ENCODE data around the gene HELZ.

DNA sequence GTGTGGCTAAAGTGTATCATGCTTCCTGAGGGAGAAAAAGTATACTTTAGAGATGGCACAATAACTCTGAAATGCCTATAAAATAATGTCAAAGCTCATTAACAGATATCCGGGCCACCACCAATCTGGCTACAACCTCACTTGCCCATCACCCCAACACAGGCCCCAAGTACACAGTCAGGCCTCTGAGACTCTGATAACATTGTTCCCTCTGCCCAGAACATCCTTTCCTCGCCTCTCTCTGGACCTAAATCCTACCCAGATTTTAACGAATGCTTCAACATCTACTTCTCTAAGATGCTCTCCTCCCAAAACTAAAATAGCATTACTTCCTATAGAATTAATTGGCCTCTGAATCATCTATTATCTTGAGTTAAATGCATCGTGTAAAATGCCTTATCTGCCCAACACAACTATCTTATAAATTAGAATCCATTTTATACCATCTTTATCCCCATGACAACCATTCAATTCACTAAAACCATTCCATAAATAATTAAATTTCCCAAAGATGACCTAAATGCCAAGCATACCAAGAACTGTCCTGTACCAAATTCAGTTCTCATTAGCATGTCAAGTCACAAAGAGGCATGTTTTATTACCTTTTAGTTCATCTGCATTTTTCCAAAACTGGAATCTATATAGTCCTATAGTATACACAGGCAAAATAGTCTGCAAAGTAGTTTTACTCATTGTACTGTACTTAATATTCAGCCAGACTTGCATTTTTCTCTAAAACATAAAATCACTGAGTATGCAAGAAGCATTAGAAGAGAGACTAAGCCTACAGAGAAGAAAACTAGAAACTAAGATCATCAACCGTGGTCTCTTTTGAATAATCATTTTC lies 15.7 kb downstream of the HELZ start:
- TF ChIP-seq, protein P1, sequence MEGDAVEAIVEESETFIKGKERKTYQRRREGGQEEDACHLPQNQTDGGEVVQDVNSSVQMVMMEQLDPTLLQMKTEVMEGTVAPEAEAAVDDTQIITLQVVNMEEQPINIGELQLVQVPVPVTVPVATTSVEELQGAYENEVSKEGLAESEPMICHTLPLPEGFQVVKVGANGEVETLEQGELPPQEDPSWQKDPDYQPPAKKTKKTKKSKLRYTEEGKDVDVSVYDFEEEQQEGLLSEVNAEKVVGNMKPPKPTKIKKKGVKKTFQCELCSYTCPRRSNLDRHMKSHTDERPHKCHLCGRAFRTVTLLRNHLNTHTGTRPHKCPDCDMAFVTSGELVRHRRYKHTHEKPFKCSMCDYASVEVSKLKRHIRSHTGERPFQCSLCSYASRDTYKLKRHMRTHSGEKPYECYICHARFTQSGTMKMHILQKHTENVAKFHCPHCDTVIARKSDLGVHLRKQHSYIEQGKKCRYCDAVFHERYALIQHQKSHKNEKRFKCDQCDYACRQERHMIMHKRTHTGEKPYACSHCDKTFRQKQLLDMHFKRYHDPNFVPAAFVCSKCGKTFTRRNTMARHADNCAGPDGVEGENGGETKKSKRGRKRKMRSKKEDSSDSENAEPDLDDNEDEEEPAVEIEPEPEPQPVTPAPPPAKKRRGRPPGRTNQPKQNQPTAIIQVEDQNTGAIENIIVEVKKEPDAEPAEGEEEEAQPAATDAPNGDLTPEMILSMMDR (IDR thresholded peaks at IDR 0.05 in 8 of 11, conservative IDR thresholded peaks at IDR 0.05 in 3 of 11): no peak
- TF ChIP-seq POLR2A (IDR thresholded peaks at IDR 0.05) (no peak), POLR2AphosphoS5 (IDR thresholded peaks at IDR 0.05) (no peak)
